Neuronal stem cell (in vitro differentiated cells): ENCODE measurements around the gene CIITA.

Source experiments
- DNase-seq: peaks from one replicate; pipeline ENCODE4 v3.0.0-alpha.2; 2013; ENCODE audit warnings: low spot score
- H2AFZ ChIP-seq: one replicate; pipeline ENCODE4 v1.6.1; 2013; ENCODE audit warnings: mild to moderate bottlenecking, low read length, inconsistent platforms
- H2AK5ac ChIP-seq: 2 replicates; pipeline ENCODE4 v1.6.1; 2013; ENCODE audit warnings: low read depth, mild to moderate bottlenecking, inconsistent platforms, low read length, moderate library complexity, mixed read lengths
- H2BK120ac ChIP-seq: 2 replicates; pipeline ENCODE4 v1.6.1; 2013; ENCODE audit warnings: low read depth, mild to moderate bottlenecking, inconsistent platforms, low read length, moderate library complexity, mixed read lengths
- H2BK12ac ChIP-seq: one replicate; pipeline ENCODE4 v1.6.1; 2013; ENCODE audit warnings: low read length, inconsistent platforms
- H2BK15ac ChIP-seq: 2 replicates; pipeline ENCODE4 v1.6.1; 2013; ENCODE audit warnings: mild to moderate bottlenecking, low read length, inconsistent platforms, mixed read lengths
- H2BK5ac ChIP-seq: one replicate; pipeline ENCODE4 v1.6.1; 2013; ENCODE audit warnings: inconsistent platforms, mild to moderate bottlenecking, low read length, moderate library complexity
- H3K14ac ChIP-seq: one replicate; pipeline ENCODE4 v1.6.1; 2013; ENCODE audit warnings: low read length, inconsistent platforms
- H3K18ac ChIP-seq: 2 replicates; pipeline ENCODE4 v1.6.1; 2013; ENCODE audit warnings: low read length, inconsistent platforms
- H3K23ac ChIP-seq: 2 replicates; pipeline ENCODE4 v1.6.1; 2013; ENCODE audit warnings: low read depth, mild to moderate bottlenecking, mixed read lengths, low read length, inconsistent platforms; ENCODE audit not compliant: poor library complexity
- H3K27ac ChIP-seq: replicated peaks from 3 replicates; pipeline ENCODE4 v1.5.1; 2013; ENCODE audit warnings: low read length, inconsistent platforms
- H3K27me3 ChIP-seq, 3 experiments: 2 replicates each; pipeline ENCODE4 v1.6.1; 2013; ENCODE audit warnings: low read length in 3 of 3, mild to moderate bottlenecking in 2 of 3, inconsistent platforms in 1 of 3, low read depth in 1 of 3, mixed read lengths in 1 of 3, moderate library complexity in 1 of 3; ENCODE audit not compliant: control insufficient read depth in 3 of 3, insufficient read depth in 3 of 3
- H3K36me3 ChIP-seq, 2 donors: replicated peaks in 1 of 2; 2 replicates each; pipeline ENCODE4 v1.6.1; 2013; ENCODE audit warnings: low read length in 2 of 2; ENCODE audit not compliant: control insufficient read depth in 2 of 2, insufficient read depth in 2 of 2
- H3K4ac ChIP-seq: 2 replicates; pipeline ENCODE4 v1.6.1; 2013; ENCODE audit warnings: inconsistent platforms, mild to moderate bottlenecking, low read length, moderate library complexity
- H3K4me1 ChIP-seq, 2 donors: 1 replicate in 1 of 2; 2 replicates in 1 of 2; pipeline ENCODE4 v1.6.1; 2013; ENCODE audit warnings: low read length in 2 of 2, low read depth in 1 of 2; ENCODE audit not compliant: control insufficient read depth in 2 of 2, insufficient read depth in 1 of 2
- H3K4me2 ChIP-seq: one replicate; pipeline ENCODE4 v1.6.1; 2013; ENCODE audit warnings: mild to moderate bottlenecking, low read length, inconsistent platforms; ENCODE audit not compliant: insufficient read depth, poor library complexity, severe bottlenecking
- H3K4me3 ChIP-seq, 2 donors: 2 replicates each; pipeline ENCODE4 v1.5.1; 2013; ENCODE audit warnings: low read length in 2 of 2, mild to moderate bottlenecking in 2 of 2, inconsistent platforms in 1 of 2, moderate library complexity in 1 of 2
- H3K79me1 ChIP-seq: one replicate; pipeline ENCODE4 v1.6.1; 2013; ENCODE audit warnings: low read depth, mild to moderate bottlenecking, inconsistent platforms, low read length, moderate library complexity
- H3K9ac ChIP-seq: one replicate; pipeline ENCODE4 v1.6.1; 2013; ENCODE audit warnings: mild to moderate bottlenecking, low read depth, low read length, inconsistent platforms; ENCODE audit not compliant: poor library complexity
- H3K9me3 ChIP-seq, 2 donors: replicated peaks in 1 of 2; 2 replicates each; pipeline versions ENCODE3 to v1.6.1; 2013; ENCODE audit warnings: low read length in 2 of 2, mild to moderate bottlenecking in 2 of 2, inconsistent platforms in 1 of 2, low read depth in 1 of 2, mixed read lengths in 1 of 2, moderate library complexity in 1 of 2; ENCODE audit not compliant: control insufficient read depth in 2 of 2, insufficient read depth in 1 of 2
- H4K8ac ChIP-seq: one replicate; pipeline ENCODE4 v1.6.1; 2013; ENCODE audit warnings: low read depth, mild to moderate bottlenecking, inconsistent platforms, low read length, moderate library complexity
- H4K91ac ChIP-seq: one replicate; pipeline ENCODE4 v1.6.1; 2013; ENCODE audit warnings: low read length, low read depth, mild to moderate bottlenecking, inconsistent platforms; ENCODE audit not compliant: poor library complexity
- WGBS, 2 donors: extraction: QIAGEN DNeasy Blood & Tissue Kit; methylation state at CpG; one replicate each; pipeline ENCODE4 v1.1.7; 2013; ENCODE audit warnings: missing lambda C conversion rate in 2 of 2, mixed read lengths in 1 of 2; ENCODE audit not compliant: insufficient read length in 2 of 2, insufficient replicate concordance in 1 of 2; ENCODE audit errors: extremely low coverage in 2 of 2; 5-methylcytosine and 5-hydroxymethylcytosine counted together

Gene CIITA

DNA sequence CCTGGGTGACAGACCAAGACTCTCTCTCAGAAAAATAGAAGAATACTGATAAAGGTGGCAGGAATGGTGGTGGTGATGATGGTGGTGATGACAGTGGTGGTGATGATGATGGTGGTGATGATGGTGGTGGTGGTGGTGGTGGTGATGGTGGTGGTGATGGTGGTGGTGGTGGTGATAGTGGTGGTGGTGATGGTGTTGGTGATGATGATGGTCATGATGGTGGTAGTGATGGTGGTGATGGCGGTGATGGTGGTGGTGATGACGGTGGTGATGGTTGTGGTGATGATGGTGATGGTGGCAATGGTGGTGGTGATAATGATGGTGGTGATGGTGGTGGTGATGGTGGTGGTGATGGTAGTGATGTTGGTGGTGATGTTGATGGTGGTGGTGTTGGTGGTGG is 18.0 kb upstream of the CIITA start:
- H3K14ac ChIP-seq: peak overlapping the region; percentile 71
- no peak overlapping the region for H3K4ac ChIP-seq
- no peak overlapping the region for H2AK5ac ChIP-seq
- no peak overlapping the region for H3K4me2 ChIP-seq
- H3K4me1 ChIP-seq: no peaks in the 10 kb centered on the region
- H4K91ac ChIP-seq: peak overlapping the region; percentile 95
- H3K4me3 ChIP-seq: peak overlapping the region in 1 of 2 donors; percentile 63
- no peak for DNase-seq
- no peak overlapping the region for H4K8ac ChIP-seq
- H3K36me3 ChIP-seq: no peaks in the 10 kb centered on the region
- H3K23ac ChIP-seq: peak overlapping the region; percentile 73
- peaks cover 0 to 6% (median 0%) of the 10 kb centered on the region in 3 experiments for H3K27me3 ChIP-seq
- H2BK5ac ChIP-seq: no peak overlapping the region
- H2AFZ ChIP-seq: no peak overlapping the region
- H2BK120ac ChIP-seq: no peak overlapping the region
- H3K18ac ChIP-seq: no peak overlapping the region
- H3K79me1 ChIP-seq: no peaks in the 10 kb centered on the region
- WGBS, 2 donors: no CpG with 5 or more reads among the region's 2 CpGs
- H3K9ac ChIP-seq: no peak overlapping the region
- H2BK12ac ChIP-seq: no peak overlapping the region
- H2BK15ac ChIP-seq: no peak overlapping the region
- peaks cover 0 to 2% of the 10 kb centered on the region in 2 donors for H3K9me3 ChIP-seq
- H3K27ac ChIP-seq: no peak overlapping the region

GRCh38 chr16:10859658-10860057 is 17.3 kb upstream of the CIITA start:
- H3K9ac ChIP-seq: peak overlapping the region; percentile 44
- no peaks in the 10 kb centered on the region for H3K79me1 ChIP-seq

GRCh38 chr16:10862438-10862837 is 14.6 kb upstream of the CIITA start:
- Histone ChIP-seq H3K18ac (no peak overlapping the region), H3K27ac (no peak overlapping the region), H3K4me2 (no peak overlapping the region), H3K36me3 (no peaks in the 10 kb centered on the region), H3K4me1 (no peaks in the 10 kb centered on the region), H2BK12ac (no peak overlapping the region), H3K9ac (no peak overlapping the region), H2BK15ac (no peak overlapping the region), H3K4ac (no peak overlapping the region), H3K9me3 (peaks cover 0 to 2% of the 10 kb centered on the region in 2 donors), H3K23ac (no peak overlapping the region), H3K27me3 (peaks cover 0 to 15% (median 0%) of the 10 kb centered on the region in 3 experiments), H2AFZ (no peak overlapping the region), H3K79me1 (no peaks in the 10 kb centered on the region), H4K8ac (no peak overlapping the region), H2BK120ac (no peak overlapping the region), H3K14ac (no peak overlapping the region), H2BK5ac (no peak overlapping the region), H4K91ac (no peak overlapping the region), H3K4me3 (no peak overlapping the region), H2AK5ac (no peak overlapping the region)
- DNase-seq: no peak
- WGBS, 2 donors: no CpG with 5 or more reads among the region's 2 CpGs

More at GRCh38 chr16:10859658-10860057, 17.3 kb upstream of the CIITA start:
- Histone ChIP-seq H2BK15ac (no peak overlapping the region), H3K4me3 (no peak overlapping the region), H4K8ac (peak overlapping the region; percentile 43), H2AK5ac (no peak overlapping the region), H3K14ac (no peak overlapping the region), H3K27me3 (peaks cover 0 to 6% (median 0%) of the 10 kb centered on the region in 3 experiments), H3K4me1 (no peaks in the 10 kb centered on the region), H2BK12ac (no peak overlapping the region), H3K27ac (no peak overlapping the region), H3K36me3 (no peaks in the 10 kb centered on the region), H3K23ac (no peak overlapping the region), H3K4ac (no peak overlapping the region), H2BK120ac (no peak overlapping the region), H2BK5ac (peak overlapping the region; percentile 53), H3K9me3 (peaks cover 0 to 2% of the 10 kb centered on the region in 2 donors), H4K91ac (peak overlapping the region; percentile 72), H2AFZ (no peak overlapping the region), H3K18ac (no peak overlapping the region), H3K4me2 (no peak overlapping the region)
- WGBS, 2 donors: no CpG with 5 or more reads among the region's 6 CpGs
- no peak for DNase-seq

DNA sequence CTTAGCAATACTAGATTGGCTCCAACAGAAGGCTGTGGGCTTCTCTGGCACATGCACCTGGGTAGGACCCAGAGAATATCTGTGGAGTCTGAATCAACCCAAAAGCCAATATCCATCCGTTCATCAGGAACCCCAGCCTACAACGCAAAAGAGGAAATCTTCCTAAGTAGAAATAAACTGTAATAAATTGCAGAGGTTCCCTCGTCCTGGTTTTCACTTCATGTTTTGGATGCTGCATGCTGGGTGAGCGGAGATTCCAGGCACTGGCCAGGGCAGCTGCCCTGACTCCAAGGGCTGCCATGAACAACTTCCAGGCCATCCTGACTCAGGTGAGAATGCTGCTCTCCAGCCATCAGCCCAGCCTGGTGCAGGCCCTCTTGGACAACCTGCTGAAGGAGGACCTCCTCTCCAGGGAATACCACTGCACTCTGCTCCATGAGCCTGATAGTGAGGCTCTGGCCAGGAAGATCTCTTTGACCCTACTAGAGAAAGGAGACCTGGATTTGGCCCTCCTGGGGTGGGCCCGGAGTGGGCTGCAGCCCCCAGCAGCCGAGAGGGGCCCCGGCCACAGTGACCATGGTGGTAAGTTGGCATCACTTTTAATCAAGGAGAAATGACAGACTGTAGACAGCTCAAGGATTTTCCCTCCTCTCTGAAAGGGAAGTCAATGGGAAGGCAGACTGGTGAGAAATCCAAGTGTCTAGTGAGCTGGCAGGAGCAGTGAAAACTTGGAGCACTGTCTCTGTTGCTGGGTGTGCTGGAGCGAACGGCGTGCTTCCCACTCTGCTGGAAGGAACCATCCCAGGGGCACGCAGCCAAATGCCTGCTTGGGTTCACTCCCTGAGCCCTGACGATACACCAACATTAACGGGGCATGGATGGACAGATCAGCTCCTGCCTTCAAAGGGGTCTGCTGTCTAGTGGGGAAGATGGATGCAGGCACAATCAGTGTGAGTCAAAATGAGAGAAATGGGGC is 10.7 kb upstream of the CIITA start:
- Histone ChIP-seq H2AFZ (no peak overlapping the region), H3K23ac (no peak overlapping the region), H2BK12ac (no peak overlapping the region), H2AK5ac (no peak overlapping the region), H2BK5ac (no peak overlapping the region), H3K36me3 (no peaks in the 10 kb centered on the region), H3K18ac (no peak overlapping the region), H3K27me3 (peaks cover 0 to 15% (median 0%) of the 10 kb centered on the region in 3 experiments), H4K91ac (no peak overlapping the region), H3K4me2 (no peak overlapping the region), H3K4me3 (no peak overlapping the region), H3K9ac (no peak overlapping the region), H3K79me1 (no peaks in the 10 kb centered on the region), H4K8ac (no peak overlapping the region), H3K4me1 (no peaks in the 10 kb centered on the region), H3K14ac (no peak overlapping the region), H2BK120ac (no peak overlapping the region), H3K4ac (no peak overlapping the region), H3K27ac (no peak overlapping the region), H3K9me3 (no peaks in the 10 kb centered on the region), H2BK15ac (no peak overlapping the region)
- WGBS, 2 donors: no CpG with 5 or more reads among the region's 13 CpGs
- DNase-seq: no peak
